ENCODE measurements around the gene TAB2. TPM values are rescaled to one million over a fixed set of nuclear protein-coding genes. Genes with fewer than 3 reads are reported as not detected.
A peak's percentile ranks its signal among the peaks of the same experiment; 100 is the strongest.

TAB2 gene
- total RNA-seq, 1 experiment from 2014 or later = 56.2 TPM

GRCh38 chr6:149357726-149358538, 40.4 kb downstream of the TAB2 start:
- Histone ChIP-seq H3K9ac (ENCODE audit: extremely low read depth, insufficient read length, low read length) (no peak overlapping the region), H3K56ac (ENCODE audit: insufficient read length, low read depth, low read length) (no peak overlapping the region), H3K27me3 (ENCODE audit: insufficient read depth, low read length) (no peaks in the 10 kb centered on the region), H3T11ph (ENCODE audit: low read length) (no peak overlapping the region), H2BK12ac (ENCODE audit: insufficient read length, low read depth, low read length) (no peak overlapping the region), H2AK5ac (ENCODE audit: insufficient read length, low read length) (no peak overlapping the region), H3K27ac (ENCODE audit: insufficient read length, low read depth, low read length) (no peak overlapping the region), H3K23me2 (ENCODE audit: insufficient read length, low read depth, low read length, poor library complexity, severe bottlenecking) (no peaks in the 10 kb centered on the region), H3K79me1 (ENCODE audit: insufficient read depth, low read depth, low read length, poor library complexity, severe bottlenecking) (peaks cover 7% of the 10 kb centered on the region), H3K4ac (ENCODE audit: low read depth, low read length) (no peak overlapping the region), H3K79me2 (ENCODE audit: insufficient read depth, low read length) (peaks cover 11% of the 10 kb centered on the region; the same call in 1 of the 2 replicates), H4K5ac (ENCODE audit: insufficient read length, low read depth, low read length) (no peak overlapping the region), H2BK120ac (ENCODE audit: low read depth, low read length, poor library complexity, severe bottlenecking) (no peak overlapping the region), H2AFZ (ENCODE audit: low read length) (no peak overlapping the region), H2BK5ac (ENCODE audit: insufficient read length, low read length) (no peak overlapping the region), H3K14ac (ENCODE audit: insufficient read depth, low read length) (no peak overlapping the region), H3K23ac (ENCODE audit: insufficient read length, low read depth, low read length) (no peak overlapping the region), H3K18ac (ENCODE audit: insufficient read length, low read depth, low read length) (no peak overlapping the region), H4K91ac (ENCODE audit: insufficient read length, low read depth, low read length) (no peak overlapping the region), H3K4me1 (ENCODE audit: insufficient read depth, low read length) (no peaks in the 10 kb centered on the region), H4K8ac (replicated peaks; ENCODE audit: insufficient read length, low read depth, low read length) (no peak overlapping the region), H3K9me3 (ENCODE audit: control insufficient read depth, low read depth, low read length) (no peaks in the 10 kb centered on the region), H3K4me2 (ENCODE audit: insufficient read depth, insufficient read length, low read length) (no peak overlapping the region), H4K20me1 (ENCODE audit: control insufficient read depth, insufficient read depth, insufficient read length) (no peaks in the 10 kb centered on the region), H2BK15ac (ENCODE audit: low read depth, low read length) (no peak overlapping the region), H2BK20ac (ENCODE audit: low read depth, low read length, poor library complexity, severe bottlenecking) (no peak overlapping the region)
- DNase-seq = no peak
- Mint-ChIP-seq H3K4me1 (peaks cover 18 to 26% of the 10 kb centered on the region in 2 experiments), H3K9me3 (no peaks in the 10 kb centered on the region), H3K4me3 (no peak overlapping the region), H3K27me3 (ENCODE audit: low read depth) (no peaks in the 10 kb centered on the region), H3K36me3 (ENCODE audit: insufficient read depth in 1 of 3, low read depth in 3 of 3) (peaks cover 2 to 9% (median 7%) of the 10 kb centered on the region in 3 experiments; a peak in 6 of 7 replicates), H3K27ac (peak overlapping the region in 2 of 3 experiments; percentile 48 to 49; a peak in 1 of 7 replicates)
- TF ChIP-seq, protein P1, sequence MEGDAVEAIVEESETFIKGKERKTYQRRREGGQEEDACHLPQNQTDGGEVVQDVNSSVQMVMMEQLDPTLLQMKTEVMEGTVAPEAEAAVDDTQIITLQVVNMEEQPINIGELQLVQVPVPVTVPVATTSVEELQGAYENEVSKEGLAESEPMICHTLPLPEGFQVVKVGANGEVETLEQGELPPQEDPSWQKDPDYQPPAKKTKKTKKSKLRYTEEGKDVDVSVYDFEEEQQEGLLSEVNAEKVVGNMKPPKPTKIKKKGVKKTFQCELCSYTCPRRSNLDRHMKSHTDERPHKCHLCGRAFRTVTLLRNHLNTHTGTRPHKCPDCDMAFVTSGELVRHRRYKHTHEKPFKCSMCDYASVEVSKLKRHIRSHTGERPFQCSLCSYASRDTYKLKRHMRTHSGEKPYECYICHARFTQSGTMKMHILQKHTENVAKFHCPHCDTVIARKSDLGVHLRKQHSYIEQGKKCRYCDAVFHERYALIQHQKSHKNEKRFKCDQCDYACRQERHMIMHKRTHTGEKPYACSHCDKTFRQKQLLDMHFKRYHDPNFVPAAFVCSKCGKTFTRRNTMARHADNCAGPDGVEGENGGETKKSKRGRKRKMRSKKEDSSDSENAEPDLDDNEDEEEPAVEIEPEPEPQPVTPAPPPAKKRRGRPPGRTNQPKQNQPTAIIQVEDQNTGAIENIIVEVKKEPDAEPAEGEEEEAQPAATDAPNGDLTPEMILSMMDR (conservative IDR thresholded peaks at IDR 0.05) = no peak
- no CpG with 5 or more reads among the region's 17 CpGs for WGBS (ENCODE audit: extremely low coverage, insufficient read length, low lambda C conversion rate)
